HG03460 (cell line): Measurements from ENCODE around the gene CTCFL.

Source experiments
- ATAC-seq: cut with Tn5 transposase; IDR thresholded peaks from one replicate; pipeline ENCODE4 v1.9.1; 2021; ENCODE audit not compliant: unreplicated experiment

The CTCFL gene

DNA sequence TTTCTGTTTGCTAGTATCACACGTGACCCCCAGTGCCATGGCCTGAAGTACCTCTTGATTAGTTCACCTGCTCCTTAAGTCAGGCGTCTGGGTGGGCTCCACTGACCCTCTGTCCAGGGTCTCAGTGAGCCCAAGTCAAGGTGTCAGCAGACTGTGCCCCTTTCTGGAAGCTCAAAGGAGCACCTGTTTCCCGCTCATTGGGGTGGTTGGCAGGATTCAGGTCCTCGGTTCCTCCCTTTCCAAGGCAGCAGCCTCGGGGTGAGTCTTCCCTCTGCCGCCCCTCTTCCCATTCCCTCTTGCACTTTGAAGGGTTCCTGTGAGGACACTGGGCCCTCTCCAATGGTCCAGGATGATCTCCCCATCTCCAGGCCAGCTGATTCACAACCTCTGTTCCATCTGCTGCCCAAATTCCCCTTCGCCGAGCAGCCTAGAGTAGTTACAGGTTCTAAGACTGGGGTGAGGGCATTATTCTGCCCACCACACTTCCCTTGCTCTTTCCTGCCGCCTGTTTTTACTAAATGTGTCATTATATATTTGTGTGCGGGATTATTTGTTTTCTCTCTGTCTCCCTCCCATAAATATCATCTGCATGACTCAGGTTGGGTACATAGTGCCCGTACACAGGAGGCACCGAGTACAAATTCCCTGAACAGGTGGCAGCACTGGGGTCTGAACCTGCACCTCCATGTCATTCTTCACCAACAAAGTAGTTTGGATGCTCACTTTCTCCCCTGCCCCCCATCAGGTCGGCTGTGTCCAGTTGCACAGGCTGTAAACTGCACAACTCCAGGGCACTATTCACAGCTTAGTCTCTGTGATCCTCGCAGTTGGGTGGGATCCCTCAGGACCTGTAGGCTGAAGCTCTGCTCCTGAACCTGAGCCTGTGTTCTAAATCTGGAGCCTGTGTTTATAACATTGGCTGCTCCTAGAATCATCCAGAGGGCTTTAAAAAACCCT lies 75.3 kb downstream of the CTCFL start:
- ATAC-seq, result no peak

DNA sequence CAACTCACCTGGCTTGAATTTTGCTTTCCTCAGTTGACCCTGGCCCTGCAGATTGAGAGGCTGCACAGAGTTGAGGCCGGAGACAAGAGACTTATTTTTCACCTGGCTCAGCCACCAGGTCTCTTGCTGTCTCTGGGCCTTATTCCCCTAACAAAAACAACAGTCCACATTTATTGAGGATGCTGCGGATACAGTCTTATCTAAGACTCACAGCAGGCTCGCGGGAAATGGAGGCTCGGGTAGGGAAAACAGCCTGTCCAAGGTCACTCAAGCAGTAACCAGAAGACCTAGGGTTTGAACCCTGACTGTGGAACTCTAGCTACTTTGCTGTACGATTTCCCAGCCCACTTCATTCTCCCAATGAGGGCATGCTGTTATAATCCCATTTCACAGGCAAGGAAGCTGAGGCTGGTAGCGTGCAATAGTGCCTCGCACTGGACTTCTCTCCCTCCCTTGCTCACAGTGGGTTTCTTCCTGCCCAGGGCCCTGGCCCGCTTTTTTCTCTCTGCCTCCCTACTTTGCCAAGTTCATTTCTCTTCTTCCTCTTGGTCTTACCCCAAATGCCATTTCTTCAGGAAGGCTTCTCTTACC lies 76.1 kb downstream of the CTCFL start:
- no peak for ATAC-seq
